GM19239 (cell line): Measurements from ENCODE around the gene GOT1.

Experiments used
- DNase-seq: peaks from one replicate; pipeline ENCODE4 v3.0.0; 2011; ENCODE audit warnings: low spot score; ENCODE audit not compliant: insufficient read length
- FAIRE-seq: peaks from 2 replicates; lab custom pipeline; 2011; peaks lifted over from hg19 to GRCh38; lab: Jason Lieb, UNC

The GOT1 gene

DNA sequence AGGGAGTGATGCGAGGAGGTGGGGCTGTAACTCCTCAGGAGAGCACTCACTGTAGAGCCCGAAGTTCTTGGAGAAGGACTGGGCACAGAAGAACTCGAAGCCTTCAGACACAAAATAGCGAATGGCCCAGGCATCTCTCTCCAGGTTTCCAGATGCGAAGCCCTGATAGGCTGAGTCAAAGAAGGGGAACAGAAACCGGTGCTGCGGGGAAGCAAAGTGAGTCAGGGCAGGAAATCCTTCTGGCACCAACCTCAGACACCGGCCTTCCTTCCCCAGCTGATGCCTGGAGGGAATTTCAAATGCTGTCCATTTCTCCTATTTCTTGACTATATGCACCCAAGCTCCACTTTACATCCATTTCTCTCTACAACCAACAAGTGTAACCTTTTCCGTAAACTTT lies 26.8 kb downstream of the GOT1 start:
- DNase-seq (no peak), FAIRE-seq (no peak)

DNA sequence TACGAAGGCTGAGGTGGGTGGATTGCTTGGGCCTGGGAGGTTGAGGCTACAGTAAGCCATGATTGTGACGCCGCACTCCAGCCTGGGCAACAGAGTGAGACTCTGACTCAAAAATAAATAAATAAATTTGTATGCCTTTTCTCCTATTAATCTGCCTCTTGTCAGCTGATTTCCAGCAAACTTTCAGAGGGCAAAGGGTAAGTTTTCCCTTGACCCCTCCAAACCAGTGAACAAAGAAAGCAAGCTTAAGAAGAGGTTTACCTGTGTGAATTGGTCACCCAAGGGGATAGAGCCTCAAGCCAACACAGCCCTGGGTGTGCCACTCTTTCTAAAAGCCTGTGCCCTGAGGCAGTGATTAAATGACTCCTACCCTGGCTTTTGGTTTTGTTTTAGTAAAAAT lies 30.8 kb downstream of the GOT1 start:
- DNase-seq (no peak), FAIRE-seq (no peak)

- no peak for FAIRE-seq
- no peak for DNase-seq
Measured at GRCh38 chr10:99396471-99396870, 34.0 kb downstream of the GOT1 start.

DNA sequence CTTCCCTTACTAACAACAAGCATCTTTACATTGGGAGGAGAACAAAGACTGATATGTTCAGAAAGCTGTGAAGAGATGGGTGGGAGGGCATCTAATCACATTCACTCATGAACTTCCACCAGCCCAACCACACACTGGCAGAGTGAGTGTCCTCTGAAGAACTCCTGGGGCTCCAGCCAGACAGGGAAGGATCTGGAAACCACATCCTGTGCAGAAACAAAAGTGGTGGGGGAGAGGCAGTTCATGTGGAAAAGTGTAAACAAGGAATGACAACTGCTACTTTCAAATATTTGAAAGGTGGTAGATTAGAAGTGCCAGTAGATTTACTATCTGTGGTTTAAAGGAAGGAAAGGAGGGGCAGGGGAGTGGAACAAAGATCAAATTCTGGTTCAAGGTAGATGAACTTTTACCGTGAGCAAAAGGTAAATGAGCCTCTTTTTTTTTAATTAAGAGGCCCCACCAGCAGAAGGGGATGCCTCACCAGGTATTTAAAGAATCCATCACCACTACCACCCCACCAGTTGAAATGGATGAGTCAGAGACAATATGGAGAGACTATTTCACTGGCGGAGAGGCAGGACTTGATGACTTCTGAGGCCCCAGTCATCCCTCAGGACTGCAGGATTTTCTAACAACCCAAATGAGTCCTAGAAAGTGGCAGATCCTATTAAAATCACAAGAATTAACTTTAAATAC lies 34.5 kb downstream of the GOT1 start:
- FAIRE-seq, result no peak
- no peak for DNase-seq

DNA sequence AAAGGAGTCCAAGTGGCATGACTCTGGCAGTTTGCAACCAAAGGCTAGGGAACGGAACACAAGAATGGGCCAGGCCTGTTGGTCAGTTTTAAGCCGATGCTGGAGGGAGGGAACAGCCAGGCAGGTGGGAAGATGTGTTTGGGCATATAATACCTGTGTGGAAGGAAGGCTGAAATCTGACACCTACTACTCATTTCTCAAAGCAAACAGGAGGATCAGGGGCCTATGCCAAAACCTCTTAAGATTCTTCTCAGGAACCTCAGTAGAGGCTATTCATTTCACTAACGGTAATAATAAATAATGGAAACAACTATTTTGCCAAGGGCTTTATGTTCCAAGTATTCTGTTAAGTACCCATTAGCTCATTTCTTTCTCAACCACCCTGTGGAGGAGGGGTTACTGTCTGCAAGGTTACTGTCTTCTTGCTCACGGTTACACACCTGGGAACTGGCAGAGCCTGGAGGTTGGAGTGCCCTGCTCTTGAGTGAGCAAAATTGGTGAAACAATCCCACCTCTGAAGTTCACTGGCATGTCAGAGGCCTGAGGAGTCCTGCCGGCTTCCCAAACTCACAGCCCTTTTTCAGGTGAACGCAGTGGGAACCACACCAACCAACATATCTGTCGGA lies 35.5 kb downstream of the GOT1 start:
- DNase-seq (no peak), FAIRE-seq (no peak)

- FAIRE-seq, result no peak
- no peak for DNase-seq
Measured at GRCh38 chr10:99394256-99394655, 36.2 kb downstream of the GOT1 start.

- FAIRE-seq (no peak), DNase-seq (no peak)
Measured at GRCh38 chr10:99393683-99394082, 36.7 kb downstream of the GOT1 start.

GRCh38 chr10:99393036-99393435 lies 37.4 kb downstream of the GOT1 start:
- no peak for FAIRE-seq
- no peak for DNase-seq

- DNase-seq (no peak), FAIRE-seq (no peak)
Measured at GRCh38 chr10:99391346-99391745, 39.1 kb downstream of the GOT1 start.

- DNase-seq (no peak), FAIRE-seq (no peak)
Measured at GRCh38 chr10:99389729-99390480, 40.5 kb downstream of the GOT1 start.

- no peak for DNase-seq
- FAIRE-seq, result no peak
Measured at GRCh38 chr10:99387541-99387940, 42.9 kb downstream of the GOT1 start.

- DNase-seq, result no peak
- FAIRE-seq, result no peak
Measured at GRCh38 chr10:99387071-99387470, 43.4 kb downstream of the GOT1 start.

DNA sequence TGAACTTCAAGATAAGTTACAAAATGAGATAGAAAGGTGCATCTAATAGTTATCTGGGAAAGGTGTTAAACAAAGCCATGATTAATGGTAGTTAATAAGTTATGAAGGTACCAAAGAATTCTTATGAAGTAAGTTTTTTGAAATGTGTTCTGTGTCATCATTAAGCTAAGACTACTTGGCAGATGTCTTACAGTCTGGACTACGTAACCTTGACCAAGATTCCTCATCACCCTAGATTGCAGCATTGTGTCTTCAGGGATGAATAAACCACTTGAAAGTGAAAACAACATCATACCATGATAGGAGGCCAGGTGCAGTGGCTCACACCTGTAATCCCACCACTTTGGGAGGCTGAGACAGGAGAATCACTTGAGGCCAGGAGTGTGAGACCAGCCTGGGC lies 48.2 kb downstream of the GOT1 start:
- DNase-seq (no peak), FAIRE-seq (no peak)

GRCh38 chr10:99375426-99375825 lies 55.0 kb downstream of the GOT1 start:
- DNase-seq (no peak), FAIRE-seq (no peak)

GRCh38 chr10:99374972-99375371 lies 55.5 kb downstream of the GOT1 start:
- FAIRE-seq (no peak), DNase-seq (no peak)

GRCh38 chr10:99374526-99374925 lies 55.9 kb downstream of the GOT1 start:
- FAIRE-seq (no peak), DNase-seq (no peak)

- DNase-seq, result no peak
- no peak for FAIRE-seq
Measured at GRCh38 chr10:99372546-99373271, 57.7 kb downstream of the GOT1 start.

- peak; percentile 83 for FAIRE-seq
- peak; percentile 22 for DNase-seq
Measured at GRCh38 chr10:99370993-99371392, 59.4 kb downstream of the GOT1 start.

DNA sequence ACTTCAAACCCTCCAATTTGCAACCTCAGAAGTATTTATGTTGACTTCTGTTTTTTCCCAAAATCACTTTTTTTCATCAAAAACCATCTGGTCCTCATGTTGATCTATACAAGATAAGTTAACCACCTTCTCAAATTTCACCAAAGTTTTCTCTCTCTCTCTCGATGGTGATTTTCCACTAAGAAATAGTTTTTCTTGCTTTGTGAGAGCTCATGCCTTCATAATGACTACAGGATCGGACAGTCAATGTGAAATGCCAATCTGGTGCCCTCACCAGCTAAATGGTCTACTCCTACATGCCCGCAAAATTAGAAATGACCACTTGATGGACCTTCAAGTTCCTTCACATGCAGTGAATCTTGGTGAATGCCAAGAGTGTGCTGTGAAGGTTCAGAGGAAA lies 60.9 kb downstream of the GOT1 start:
- FAIRE-seq (no peak), DNase-seq (no peak)

GRCh38 chr10:99369126-99369525 lies 61.3 kb downstream of the GOT1 start:
- DNase-seq, result no peak

DNA sequence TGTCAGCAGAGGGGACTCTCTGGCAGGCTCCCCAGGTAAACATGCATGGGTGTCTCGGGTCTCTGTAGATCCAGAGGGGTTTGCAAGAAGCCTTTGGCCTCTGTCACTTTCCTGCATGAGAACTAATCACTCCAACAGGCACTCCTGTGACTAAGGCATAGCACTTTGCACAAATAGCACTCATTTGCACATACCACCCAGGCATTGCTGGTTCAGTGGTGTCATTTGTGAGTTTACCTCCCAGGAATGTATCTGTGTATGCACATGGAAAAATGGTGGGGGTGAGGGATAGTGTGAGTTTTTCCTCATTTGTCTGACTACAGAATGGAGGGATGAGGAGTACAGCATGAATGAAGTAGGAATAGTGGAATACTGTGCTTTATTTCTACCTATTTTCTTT lies 61.8 kb downstream of the GOT1 start:
- FAIRE-seq (no peak), DNase-seq (no peak)

More at GRCh38 chr10:99369126-99369525, 61.3 kb downstream of the GOT1 start:
- FAIRE-seq, result no peak
